OCI-LY1 (cell line): Measurements from ENCODE around the gene ADK.

Source experiments
- H2AFZ ChIP-seq: fragments of 200-600 bp; sonication (generic), shearing (Covaris generic); 2 replicates; pipeline ENCODE4 v1.6.0; 2014; ENCODE audit warnings: antibody characterized with exemption, mild to moderate bottlenecking, low read length
- H3F3A ChIP-seq: fragments of 200-600 bp; sonication (generic), shearing (Covaris generic); 2 replicates; pipeline ENCODE4 v1.6.0; 2014; ENCODE audit warnings: mild to moderate bottlenecking, antibody characterized with exemption, low read length, moderate library complexity; ENCODE audit not compliant: insufficient read depth
- H3K27ac ChIP-seq: fragments of 200-600 bp; sonication (generic); 2 replicates; pipeline ENCODE4 v1.5.1; 2014; ENCODE audit warnings: low read length, mixed run types, mild to moderate bottlenecking, low read depth; ENCODE audit not compliant: poor library complexity, severe bottlenecking
- H3K27me3 ChIP-seq: fragments of 200-600 bp; sonication (generic); 2 replicates; pipeline ENCODE4 v1.6.0; 2014; ENCODE audit warnings: antibody characterized with exemption, mild to moderate bottlenecking, low read length, moderate library complexity; ENCODE audit not compliant: insufficient read depth
- H3K36me3 ChIP-seq: fragments of 200-600 bp; sonication (generic); 2 replicates; pipeline ENCODE4 v1.6.1; 2014; ENCODE audit warnings: mild to moderate bottlenecking, antibody characterized with exemption, low read length, moderate library complexity, mixed read lengths; ENCODE audit not compliant: insufficient read depth
- H3K4me1 ChIP-seq: fragments of 200-600 bp; sonication (generic); 2 replicates; pipeline ENCODE4 v1.5.1; 2014; ENCODE audit warnings: mild to moderate bottlenecking, low read length, moderate library complexity; ENCODE audit not compliant: insufficient read depth, severe bottlenecking
- H3K4me2 ChIP-seq: fragments of 200-600 bp; sonication (generic), shearing (Covaris generic); 2 replicates; pipeline ENCODE4 v1.6.1; 2014; ENCODE audit warnings: low read length
- H3K4me3 ChIP-seq: fragments of 200-600 bp; sonication (generic); 2 replicates; pipeline ENCODE4 v1.5.1; 2014; ENCODE audit warnings: low read length, low read depth, mild to moderate bottlenecking, mixed read lengths; ENCODE audit not compliant: poor library complexity, severe bottlenecking
- H3K79me2 ChIP-seq: fragments of 200-600 bp; shearing (Covaris generic); 2 replicates; pipeline ENCODE4 v1.6.1; 2016; ENCODE audit warnings: mixed run types, low read length, mixed read lengths; ENCODE audit not compliant: insufficient read depth
- H3K9ac ChIP-seq: fragments of 200-600 bp; sonication (generic), shearing (Covaris generic); 2 replicates; pipeline ENCODE4 v1.6.1; 2014; ENCODE audit warnings: mild to moderate bottlenecking, low read length, mixed read lengths
- H3K9me2 ChIP-seq: fragments of 200-600 bp; sonication (generic), shearing (Covaris generic); 2 replicates; pipeline ENCODE4 v1.6.1; 2014; ENCODE audit warnings: low read depth, mild to moderate bottlenecking, low read length, mixed read lengths
- H3K9me3 ChIP-seq: fragments of 200-600 bp; shearing (Covaris generic); 2 replicates; pipeline ENCODE4 v1.6.1; 2014; ENCODE audit warnings: low read length, mixed read lengths
- H4K20me1 ChIP-seq: fragments of 200-600 bp; sonication (generic), shearing (Covaris generic); 2 replicates; pipeline ENCODE4 v1.6.0; 2016; ENCODE audit warnings: mild to moderate bottlenecking, low read length; ENCODE audit not compliant: insufficient read depth
- EZH2 ChIP-seq: fragments of 200-600 bp; sonication (generic), shearing (Covaris generic); IDR thresholded peaks from 2 replicates; pipeline ENCODE4 v1.8.0; 2017; ENCODE audit warnings: borderline replicate concordance, mixed run types, mild to moderate bottlenecking, antibody characterized with exemption, low read length, moderate library complexity, mixed read lengths
- TF ChIP-seq, protein P1 (sequence below): fragments of 200-600 bp; sonication (generic), shearing (Covaris generic); IDR thresholded peaks from 2 replicates; pipeline ENCODE4 v1.5.1; 2017; ENCODE audit warnings: mild to moderate bottlenecking, antibody characterized with exemption, low read length, moderate library complexity, mixed read lengths

The ADK gene

DNA sequence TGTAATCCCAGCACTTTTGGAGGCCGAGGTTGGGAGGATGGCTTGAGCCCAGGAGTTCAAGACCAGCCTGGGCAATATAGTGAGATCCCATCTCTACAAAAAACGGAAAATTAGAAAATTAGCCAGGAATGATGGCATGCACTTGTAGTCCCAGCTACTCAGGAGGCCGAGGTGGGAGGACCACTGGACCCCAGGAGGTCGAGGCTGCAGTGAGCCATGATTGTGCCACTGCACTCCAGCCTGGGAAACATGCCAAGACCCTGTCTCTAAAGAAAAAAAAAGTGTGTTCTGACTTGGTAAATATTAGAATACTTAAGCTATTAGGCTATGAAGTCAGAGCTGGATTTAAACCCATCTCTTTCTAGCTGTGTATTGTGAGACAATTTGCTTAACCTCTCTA is 594.4 kb downstream of the ADK start:
- Histone ChIP-seq H3K4me3 (no peak overlapping the region), H3K4me2 (no peak overlapping the region), H3K79me2 (no peaks in the 10 kb centered on the region), H3K27me3 (no peaks in the 10 kb centered on the region), H3K27ac (no peak overlapping the region), H3K9me3 (no peaks in the 10 kb centered on the region), H3F3A (no peaks in the 10 kb centered on the region), H3K4me1 (peaks cover 2% of the 10 kb centered on the region), H3K9ac (no peak overlapping the region), H3K9me2 (no peaks in the 10 kb centered on the region), H3K36me3 (no peaks in the 10 kb centered on the region), H2AFZ (no peak overlapping the region), H4K20me1 (no peaks in the 10 kb centered on the region)
- no peak for TF ChIP-seq EZH2
- TF ChIP-seq, protein P1, sequence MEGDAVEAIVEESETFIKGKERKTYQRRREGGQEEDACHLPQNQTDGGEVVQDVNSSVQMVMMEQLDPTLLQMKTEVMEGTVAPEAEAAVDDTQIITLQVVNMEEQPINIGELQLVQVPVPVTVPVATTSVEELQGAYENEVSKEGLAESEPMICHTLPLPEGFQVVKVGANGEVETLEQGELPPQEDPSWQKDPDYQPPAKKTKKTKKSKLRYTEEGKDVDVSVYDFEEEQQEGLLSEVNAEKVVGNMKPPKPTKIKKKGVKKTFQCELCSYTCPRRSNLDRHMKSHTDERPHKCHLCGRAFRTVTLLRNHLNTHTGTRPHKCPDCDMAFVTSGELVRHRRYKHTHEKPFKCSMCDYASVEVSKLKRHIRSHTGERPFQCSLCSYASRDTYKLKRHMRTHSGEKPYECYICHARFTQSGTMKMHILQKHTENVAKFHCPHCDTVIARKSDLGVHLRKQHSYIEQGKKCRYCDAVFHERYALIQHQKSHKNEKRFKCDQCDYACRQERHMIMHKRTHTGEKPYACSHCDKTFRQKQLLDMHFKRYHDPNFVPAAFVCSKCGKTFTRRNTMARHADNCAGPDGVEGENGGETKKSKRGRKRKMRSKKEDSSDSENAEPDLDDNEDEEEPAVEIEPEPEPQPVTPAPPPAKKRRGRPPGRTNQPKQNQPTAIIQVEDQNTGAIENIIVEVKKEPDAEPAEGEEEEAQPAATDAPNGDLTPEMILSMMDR = no peak

DNA sequence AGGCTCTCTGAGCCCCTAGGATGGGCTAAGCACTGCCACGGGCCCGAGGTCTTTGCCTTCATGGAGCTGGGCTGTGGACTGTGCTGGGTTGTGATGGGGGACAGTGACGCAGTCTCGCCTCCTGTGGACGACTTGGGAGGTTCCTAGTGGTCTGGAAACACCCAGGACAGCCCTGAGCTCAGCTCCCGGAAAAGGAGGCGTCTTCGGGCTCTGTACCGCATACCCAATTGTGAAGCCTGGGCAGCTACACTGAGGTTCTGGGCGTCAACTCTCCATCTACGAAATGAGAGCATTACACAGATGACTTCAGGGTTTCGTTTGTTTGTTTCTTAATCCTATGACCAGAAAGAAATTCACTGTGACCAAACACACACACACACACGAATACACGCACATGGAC is 595.8 kb downstream of the ADK start:
- Histone ChIP-seq H3K4me3 (no peak overlapping the region), H3K4me2 (no peak overlapping the region), H3K36me3 (no peaks in the 10 kb centered on the region), H3F3A (no peaks in the 10 kb centered on the region), H3K27me3 (no peaks in the 10 kb centered on the region), H2AFZ (no peak overlapping the region), H3K27ac (no peak overlapping the region), H4K20me1 (no peaks in the 10 kb centered on the region), H3K79me2 (no peaks in the 10 kb centered on the region), H3K4me1 (peaks cover 11% of the 10 kb centered on the region), H3K9me2 (no peaks in the 10 kb centered on the region), H3K9me3 (no peaks in the 10 kb centered on the region), H3K9ac (no peak overlapping the region)
- TF ChIP-seq, protein P1 = no peak
- TF ChIP-seq EZH2 = no peak

DNA sequence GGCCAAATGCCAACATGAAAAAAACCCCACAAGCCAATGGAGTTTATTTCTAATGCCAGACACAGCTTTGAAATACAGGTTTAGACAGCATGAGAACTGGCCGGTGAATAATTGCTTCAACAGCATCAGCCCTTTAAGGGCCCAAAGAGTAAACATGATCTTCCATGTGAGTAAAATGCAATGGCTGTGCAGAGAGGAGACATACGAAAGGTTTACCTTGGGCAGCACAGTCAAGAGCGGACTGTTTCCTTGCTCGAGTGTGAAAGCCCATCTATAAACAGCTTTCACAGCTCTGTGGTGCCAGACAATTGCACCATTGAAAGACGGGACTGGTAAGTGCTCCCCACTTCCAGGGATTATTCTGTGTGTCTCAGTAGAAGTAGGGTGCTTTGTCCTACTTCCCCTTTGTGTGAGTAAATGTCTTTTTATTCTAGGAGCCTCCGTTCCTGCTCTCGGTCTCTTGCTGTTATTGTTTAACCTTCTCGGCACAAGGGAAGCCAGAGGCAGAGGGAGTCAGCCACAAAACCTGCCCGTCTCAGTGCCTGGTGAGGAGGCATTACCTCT is 597.5 kb downstream of the ADK start:
- no peaks in the 10 kb centered on the region for H3K9me2 ChIP-seq
- peaks cover 11% of the 10 kb centered on the region for H3K4me1 ChIP-seq
- no peaks in the 10 kb centered on the region for H3K36me3 ChIP-seq
- no peaks in the 10 kb centered on the region for H3F3A ChIP-seq
- H4K20me1 ChIP-seq = no peaks in the 10 kb centered on the region
- H3K9ac ChIP-seq = no peak overlapping the region
- H3K27ac ChIP-seq = no peak overlapping the region
- no peak overlapping the region for H3K4me3 ChIP-seq
- no peak for TF ChIP-seq EZH2
- TF ChIP-seq, protein P1 = no peak
- H3K79me2 ChIP-seq = no peaks in the 10 kb centered on the region
- H3K27me3 ChIP-seq = no peaks in the 10 kb centered on the region
- no peak overlapping the region for H2AFZ ChIP-seq
- no peaks in the 10 kb centered on the region for H3K9me3 ChIP-seq
- no peak overlapping the region for H3K4me2 ChIP-seq
